ENCODE measurements around the gene SART3.

DNA sequence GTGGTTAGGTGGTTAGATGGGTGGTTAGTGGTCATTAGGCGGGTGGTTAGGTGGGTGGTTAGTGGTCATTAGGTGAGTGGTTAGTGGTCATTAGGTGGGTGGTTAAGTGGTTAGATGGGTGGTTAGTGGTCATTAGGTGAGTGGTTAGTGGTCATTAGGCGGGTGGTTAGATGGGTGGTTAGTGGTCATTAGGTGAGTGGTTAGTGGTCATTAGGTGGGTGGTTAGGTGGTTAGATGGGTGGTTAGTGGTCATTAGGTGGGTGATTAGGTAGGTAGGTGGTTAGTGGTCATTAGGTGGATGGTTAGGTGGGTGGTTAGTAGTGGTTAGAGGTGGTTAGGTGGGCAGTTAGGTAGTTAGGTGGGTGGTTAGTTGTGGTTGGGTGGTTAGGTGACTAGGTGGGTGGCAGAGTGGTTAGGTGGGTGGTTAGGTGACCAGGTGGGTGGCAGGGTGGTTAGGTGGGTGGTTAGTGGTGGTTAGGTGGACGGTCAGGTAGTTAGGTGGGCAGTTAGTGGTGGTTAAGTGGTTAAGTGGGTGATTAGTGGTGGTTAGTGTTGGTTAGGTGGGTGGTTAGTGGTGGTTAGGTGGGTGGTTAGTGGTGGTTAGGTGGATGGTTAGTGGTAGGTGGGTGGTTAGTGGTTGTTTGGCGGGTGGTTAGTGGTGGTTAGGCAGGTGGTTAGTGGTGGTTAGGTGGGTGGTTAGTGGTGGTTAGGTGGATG lies 44.9 kb upstream of the SART3 start:
- TF ChIP-seq POLR2A (IDR thresholded peaks at IDR 0.05; ENCODE audit: low read length) (no peak), GATA1 (IDR thresholded peaks at IDR 0.05; ENCODE audit: low read depth, low read length) (no peak)

Data from erythroblast (primary cell).